Effector CD4-positive, alpha-beta T cell (primary cell): Measurements from ENCODE around the gene NCAN.

ENCODE experiments used
- DNase-seq: peaks from one replicate; pipeline ENCODE4 v3.0.0-alpha.2; 2020

Gene NCAN

DNA sequence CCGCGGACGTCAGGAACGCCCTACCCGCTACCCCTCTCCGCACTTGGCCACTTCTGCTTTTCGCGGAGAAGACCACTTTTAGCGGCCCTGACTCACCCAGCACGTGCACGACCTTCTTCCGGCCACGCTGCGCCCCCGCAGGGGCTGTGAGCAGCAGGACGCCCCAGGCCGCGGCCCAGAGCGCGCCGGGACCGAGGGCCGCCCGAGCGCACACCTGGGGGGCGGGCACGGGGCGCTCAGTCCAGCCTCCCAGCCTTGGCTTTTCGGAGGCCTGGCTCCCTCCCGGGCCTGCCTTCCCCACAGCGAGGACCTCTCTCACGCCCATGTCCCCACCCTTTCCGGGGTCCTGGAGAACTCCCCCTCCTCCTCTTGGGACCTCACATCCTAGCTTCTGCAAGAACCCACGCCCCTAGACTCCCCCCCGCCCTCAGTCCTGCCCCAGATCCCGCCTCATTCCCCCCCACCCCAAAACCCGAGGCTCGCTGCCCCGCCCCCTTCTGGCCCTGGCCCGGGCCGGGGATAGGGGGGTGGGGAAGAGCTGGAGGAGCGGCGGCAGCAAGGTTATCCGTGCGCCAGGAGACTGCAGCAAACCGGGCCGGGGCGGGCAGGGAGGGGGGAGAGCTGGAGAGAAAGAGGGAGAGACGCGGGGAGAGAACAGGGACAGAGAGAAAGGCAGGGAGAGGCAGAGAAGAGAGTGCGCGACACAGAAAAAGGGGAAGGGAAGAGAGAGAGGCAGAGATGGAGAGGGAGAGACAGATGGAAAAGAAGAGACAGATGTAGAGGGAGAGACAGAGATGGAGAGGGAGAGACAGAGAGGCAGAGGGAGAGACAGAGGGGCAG, 49.8 kb downstream of the NCAN start:
- no peak for DNase-seq

DNA sequence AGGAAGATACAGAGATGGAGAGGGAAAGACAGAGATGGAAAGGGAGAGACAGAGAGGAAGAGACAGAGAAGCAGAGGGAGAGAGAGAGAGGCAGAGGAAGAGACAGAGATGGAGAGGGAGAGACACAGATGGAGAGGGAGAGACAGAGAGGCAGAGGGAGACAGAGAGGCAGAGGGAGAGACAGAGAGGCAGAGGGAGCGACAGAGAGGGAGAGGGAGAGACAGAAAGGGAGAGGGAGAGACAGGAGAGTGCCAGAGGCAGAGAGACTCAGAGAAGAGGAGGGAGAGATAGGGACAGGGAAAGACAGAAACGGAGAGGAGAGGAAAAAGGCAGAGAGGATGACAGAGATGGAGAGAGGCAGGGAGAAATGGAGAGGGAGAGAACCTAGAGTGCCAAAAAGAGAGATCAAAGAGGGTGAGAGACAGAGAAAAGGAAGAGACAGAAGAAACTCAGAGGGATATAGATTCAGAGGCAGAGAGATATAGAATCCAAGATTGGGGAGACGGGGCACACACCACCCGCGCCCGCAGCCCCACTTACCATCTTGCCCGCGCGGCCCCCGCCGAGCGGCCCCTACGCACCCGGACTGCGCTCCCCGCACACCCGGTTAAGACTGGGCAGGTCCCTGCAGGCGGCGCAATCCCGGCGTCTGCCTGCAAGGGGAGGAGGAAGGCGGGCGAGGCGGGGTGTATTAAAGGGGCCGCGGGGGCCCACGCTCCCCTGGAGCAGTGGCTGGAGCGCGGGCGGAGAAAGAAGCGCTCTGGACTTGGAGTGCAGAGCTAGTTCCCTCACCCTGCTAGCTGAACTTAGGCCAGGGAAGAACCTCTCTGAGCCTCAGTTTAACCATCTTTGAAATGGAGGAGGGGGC, 50.7 kb downstream of the NCAN start:
- DNase-seq: no peak

DNA sequence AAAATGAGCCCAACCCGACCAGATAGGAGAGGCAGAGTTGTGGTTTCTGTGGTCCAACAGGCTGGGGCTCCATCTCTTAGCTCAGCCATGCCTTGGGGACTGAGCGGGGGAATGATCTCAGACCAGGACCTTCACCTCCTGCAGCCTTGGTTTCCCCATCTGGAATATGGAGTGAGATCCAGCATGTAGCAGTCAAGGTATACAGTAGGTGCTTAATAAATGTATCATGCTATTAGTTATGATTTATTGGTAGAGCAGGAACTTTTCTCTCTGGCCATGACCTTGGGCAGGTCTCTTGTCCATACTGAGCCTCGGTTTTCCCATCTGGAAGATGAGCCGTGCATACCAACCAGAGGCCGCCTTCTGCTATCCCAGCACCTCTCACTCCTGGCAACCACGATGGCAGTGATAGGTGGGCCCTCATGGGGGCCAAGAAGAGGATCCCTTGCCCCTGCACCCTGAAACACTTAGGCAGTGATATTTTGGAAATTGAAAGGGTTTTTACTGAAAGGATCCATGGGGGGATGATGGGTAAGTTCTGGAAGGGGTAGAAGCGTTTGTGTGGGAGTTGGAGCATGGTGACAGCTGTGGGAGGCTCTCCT, 52.2 kb downstream of the NCAN start:
- no peak for DNase-seq

DNA sequence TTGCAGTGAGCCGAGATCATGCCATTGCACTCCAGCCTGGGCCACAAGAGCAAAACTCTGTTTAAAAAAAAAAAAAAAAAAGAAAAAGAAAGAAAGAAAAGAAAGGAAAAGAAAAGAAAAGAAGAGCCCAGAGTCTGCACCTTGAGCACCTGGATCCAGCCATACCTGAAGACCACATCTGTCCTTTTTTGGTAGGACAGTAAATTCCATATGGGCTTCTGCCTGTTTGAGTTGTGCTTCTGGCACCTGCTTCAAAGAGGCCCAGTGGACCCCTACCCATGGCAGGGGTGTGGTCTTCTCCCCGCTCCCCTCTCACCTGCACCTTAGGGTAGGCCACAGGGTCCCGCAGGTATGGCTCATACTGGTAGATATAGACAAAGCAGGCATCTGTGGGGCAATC, 55.5 kb downstream of the NCAN start:
- no peak for DNase-seq

DNA sequence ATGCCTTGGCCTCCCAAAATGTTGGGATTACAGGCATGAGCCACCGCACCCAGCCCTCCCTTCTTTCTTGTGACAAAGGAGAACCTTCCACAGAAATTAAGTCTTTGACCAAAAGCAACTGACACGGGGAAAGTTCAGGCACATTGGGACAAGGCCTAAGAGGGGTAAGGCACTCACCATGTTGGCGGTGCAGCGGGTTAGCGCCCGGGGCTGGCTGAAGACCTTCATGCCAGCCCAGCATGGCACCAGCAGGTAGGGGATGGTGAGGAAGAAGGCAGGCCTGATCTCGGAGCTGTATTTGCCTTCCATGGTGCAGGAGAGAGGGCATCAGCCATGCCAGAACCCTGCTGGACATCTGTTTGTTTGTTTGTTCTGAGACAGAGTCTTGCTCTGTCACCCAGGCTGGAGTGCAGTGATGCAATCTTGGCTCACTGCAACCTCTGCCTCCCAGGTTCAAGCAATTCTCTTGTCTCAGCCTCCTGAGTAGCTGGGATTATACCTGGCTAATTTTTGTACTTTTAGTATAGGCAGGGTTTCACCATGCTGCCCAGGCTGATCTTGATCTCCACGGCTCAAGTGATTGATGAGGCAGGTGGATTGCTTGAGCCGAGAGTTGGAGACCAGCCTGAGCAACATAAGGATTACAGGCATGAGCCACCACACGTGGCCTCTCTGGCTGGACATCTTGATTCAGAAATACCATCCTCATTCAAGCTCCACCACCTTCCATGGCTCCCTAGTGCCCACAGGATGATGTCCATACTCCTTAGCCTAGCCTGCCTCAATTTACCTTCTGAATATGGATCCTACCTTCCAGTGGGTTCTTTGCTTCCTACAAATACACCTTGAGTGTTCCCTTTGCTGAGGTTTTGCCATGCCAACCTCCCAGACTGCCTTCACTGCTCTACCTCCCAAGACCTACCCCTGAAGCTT, 57.0 kb downstream of the NCAN start:
- DNase-seq: no peak

DNA sequence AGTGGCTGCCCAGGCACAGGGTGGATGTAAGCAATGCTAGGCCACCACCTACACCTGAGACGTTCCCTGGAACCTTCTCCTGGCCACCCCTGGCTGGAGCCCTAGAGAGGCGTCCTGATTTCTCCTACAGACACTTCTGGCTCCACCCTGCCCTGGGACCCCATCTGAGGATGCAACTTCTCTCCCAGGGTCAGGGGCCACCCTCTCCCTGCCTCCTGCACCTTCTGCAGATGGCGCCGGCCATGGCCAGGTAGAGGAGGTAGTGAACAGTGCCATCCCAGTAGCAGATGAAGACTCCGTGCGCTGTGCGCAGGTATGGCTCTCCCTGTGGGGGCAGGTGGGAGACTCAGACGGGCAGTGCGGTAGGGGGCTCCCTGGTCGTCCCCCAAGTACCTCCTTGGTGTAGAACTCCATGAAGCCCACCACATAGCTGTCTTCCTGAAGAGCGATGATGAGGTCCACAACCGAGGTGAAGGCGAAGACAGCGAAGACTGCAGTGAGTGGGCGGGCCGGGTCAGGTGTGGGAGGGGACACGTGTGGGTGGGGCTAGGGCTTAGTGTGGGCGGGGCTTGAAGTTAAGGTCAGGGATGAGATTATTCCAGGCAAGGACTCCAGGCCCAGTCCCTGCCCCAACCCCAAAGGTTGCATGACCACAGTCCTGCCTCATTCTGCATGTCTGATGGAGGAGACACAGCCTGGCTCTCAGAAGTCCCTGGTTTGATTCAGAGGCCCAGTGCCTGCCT, 58.4 kb downstream of the NCAN start:
- no peak for DNase-seq

DNA sequence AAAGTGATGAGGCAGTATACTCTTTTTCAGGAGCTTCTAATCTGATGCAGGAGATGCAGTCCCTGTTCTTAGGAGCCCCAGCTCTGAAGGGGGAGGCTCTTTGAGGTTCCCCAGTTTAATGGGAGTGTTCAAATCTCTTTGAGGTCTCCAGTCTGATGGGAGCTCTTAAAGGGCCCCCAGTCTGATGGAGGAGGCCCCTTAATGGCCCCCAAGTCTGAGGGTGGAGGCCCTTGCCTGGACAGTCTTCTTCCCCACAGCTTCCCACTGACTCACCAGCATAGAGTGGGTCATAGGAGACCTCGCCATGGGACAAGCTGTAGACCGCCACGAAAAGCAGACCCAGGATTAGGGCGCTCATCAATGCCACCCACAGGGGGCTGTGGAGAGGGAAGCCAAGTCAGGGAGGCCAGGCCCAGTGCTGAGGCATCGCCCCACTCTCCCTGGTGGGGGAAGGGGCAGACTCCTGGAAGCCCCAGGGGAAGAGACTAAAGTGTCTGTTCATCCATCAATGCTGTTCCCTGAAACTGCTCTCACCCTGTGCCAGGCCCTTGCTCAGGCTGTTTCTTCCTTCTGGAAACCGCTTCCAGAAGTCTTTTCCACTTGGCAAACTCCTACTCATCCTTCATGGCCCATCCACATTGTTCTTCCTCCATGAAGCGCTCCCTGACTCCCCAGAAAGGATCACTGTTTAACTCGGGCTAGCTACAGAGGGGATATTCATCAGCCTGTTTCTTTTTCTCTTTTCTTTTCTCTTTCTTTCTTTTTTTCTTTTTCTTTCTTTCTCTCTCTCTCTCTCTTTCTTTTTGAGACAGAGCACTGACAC, 59.2 kb downstream of the NCAN start:
- no peak for DNase-seq

DNA sequence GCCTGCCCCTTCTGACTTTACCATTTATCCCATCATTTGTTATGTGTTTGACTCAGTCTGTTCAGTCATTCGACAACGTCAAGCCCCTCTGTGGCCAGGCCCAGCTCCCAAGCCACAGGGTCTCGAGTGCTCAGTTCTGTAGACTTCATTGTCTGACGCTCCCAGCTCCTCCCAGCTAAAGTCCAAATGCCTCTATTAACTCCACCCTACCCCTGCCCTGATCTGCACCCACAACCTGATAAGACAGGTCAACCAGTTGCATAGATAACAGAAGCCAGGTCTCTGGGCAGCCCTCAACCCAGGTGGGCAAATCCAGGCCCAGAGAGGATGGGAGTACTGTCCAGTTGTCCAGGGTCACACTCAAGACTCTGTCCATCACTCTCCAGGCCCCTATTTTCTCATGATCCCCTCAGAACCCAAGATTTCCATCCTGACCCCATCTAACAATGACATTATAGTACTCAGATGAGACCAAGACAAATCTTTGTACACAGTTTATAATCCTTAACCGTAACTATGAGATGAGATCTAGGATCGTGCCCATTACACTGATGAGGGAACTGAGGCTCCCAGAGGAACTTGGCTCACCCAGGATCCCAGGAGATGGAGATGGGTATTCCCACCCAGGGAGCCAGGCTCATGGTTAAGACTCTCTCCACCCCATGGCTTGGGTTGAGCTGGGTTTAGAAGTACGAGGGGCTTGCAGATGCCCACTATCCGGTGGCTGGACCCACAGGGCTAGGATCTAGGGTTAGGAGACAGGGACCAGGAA, 60.3 kb downstream of the NCAN start:
- no peak for DNase-seq

DNA sequence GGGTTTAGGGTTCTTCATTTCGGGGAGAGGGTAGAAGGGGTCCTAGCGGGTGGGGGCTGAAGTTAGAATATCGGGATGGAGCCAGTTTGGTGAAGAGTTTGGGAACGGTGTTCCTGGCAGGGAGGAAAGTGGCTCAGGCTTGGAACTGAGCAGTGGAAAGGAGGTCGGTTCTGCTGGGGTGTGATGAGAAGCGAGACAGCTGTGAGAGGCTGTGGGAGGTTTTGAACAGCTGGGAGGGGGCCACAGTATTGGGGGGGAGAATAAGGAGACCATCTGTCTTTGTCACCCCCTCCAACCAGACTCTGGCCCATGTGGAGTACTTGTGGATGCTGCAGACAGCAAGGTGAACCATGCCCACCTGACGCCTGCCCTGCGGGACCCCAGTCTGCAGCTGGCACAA, 62.4 kb downstream of the NCAN start:
- no peak for DNase-seq

DNA sequence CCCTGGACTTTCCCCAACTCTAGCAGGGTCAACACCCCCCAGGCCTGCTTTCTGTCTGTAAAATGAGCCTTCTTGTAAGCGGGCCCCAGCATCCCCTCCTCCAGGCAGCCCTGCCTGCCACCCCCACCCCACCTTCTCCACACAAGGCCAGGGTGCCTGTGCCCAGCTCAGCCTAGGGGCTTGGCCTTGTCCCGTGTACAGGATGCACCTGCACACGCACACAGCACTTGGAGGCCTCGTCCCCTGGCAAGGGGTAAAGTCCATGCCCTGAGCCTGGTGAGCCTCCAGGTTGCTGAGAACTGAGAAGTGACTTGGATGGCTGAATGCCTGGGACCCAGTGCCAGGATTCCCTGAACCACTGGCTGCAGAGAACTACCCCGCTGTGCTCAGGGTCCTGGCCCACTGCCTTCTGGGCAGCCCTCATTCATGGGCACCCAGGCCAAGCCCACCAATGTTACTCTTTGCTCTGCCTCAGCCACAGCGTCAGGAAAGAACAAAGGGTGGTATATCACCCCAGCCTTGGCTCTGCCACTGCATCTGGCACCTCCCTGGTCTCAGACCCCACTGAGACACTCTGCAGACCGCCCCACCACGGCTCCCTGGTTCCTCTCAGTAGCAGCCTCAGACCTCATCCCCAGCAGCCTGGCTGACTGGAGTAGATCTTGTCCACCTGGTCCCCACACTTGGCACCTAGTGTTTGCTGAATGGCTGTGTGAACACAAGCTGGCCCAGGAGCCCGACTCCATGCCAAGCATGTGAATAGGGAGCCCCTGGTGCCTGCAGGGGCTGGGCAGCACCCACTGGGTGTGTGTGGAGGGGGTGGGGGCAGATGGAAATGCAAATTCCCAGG, 63.2 kb downstream of the NCAN start:
- no peak for DNase-seq

DNA sequence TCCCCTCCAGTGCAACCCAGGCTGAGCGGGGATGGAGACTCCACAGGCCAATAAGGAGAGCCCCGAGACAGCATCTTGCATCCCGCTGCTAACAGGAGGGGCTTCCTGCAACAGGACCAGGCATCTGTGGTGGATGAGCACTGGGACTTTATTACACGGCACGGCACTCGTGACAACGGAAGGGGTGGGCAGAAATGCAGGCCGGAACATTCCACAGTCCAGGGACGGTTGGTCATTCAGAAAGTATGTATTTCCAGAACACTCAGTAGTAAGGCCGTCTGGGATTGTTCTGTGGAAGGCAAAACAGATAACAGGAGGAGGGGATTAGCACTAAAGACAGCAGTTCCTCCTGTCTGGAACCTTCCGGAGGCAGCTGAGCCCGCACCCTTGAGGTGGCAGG, 64.6 kb downstream of the NCAN start:
- DNase-seq: no peak

DNA sequence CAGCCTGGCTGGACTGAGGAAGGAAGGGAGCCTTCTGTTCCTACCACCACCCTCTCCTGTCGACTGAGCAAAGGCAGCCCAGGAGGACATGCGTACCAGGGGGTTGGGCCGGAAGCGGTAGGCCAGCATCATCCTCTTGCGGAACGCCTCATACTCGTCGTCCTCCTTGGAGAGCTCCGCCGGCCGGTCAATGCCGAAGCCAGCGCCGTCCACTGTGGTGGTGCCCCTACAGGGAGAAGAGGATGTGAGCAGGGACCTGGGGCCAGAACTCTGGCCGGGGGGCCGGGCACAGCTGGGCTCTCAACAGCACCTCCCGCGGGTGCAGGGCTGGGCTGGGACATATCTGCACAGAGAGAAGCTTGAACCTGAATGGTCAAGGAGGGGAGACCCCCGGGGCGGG, 65.1 kb downstream of the NCAN start:
- no peak for DNase-seq

DNA sequence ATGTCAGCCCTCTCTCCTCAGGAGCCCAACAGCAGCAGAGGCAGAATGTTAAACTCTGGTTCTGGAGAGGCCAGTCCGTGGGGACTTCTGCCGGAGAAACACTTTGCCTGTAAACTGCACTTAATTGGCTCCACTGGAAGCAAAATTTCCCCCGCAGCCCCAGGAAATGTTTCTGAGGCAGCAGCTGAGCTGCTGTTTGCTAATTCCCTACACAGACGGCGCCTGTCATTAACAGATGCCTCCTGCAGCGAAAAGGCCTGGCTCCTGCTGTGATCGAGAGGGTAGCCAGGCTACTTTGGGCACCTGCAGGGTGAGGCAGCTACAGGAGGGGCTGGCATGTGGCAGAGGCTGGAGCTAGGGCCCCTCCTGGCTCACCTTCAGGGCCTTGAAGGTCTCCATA, 66.6 kb downstream of the NCAN start:
- DNase-seq: no peak

DNA sequence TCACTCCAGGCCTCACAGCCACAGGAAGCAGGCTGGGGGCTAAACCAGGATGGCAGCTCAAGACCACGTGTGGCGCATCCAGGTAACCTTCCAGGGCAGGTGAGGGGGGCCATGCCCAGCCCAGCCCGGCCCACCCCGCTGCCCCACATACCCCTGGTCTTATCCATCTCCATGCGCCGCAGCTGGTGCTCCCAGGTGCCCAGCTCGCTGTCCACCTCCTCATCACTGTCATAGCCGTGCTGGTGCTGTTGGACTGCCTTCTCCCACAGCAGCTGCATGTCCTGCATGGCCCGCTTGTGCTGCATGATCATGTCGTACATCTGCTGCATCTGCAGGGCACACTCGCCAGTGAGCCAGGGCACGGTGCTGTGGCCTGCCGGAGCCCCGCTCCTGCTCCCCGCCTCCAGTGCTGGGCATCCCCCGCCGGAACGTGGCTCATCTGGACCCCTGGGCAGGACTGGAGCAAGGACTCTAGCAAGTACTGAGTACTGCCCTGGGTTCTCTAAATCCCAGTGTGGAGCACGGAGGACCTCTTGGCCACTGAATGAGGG, 67.4 kb downstream of the NCAN start:
- DNase-seq: no peak

DNA sequence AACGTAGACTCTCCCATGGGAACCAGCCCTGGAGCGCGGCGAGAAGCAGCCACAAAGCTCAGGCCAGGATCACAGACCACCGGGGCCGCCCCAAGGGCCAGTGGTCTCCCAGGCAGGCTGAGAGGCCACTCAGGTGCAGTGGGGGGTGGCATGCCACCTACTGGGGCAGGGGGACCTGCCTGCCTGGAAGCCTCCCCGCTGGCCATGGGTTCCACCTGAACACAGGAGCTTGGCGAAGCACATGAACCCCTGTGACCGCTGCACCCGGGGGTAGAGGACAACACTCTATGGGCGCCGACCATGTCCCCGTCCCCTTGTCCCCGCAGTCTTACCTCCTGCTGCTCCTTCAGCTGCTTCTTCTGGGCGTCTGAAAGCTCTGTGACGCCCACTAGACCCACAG, 68.1 kb downstream of the NCAN start:
- DNase-seq: no peak

DNA sequence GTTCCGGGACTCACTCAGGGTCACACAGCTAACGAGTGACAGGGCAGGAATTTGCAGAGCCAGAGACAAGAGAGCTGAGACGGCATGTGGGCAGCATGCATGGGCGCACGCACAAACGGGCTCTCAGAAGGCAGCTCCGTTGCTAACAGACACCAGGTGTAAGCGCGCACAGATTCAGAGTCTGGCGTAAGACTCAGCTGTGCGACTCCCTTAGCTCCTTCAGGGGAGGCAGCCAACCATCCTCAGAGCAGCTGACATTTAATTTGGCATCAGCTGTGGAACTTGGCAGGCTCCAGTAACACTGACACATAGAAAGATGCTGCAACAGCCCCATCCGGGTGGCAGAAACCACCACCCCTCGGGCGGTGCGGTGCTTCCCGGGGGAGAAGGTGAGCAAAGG, 68.8 kb downstream of the NCAN start:
- no peak for DNase-seq

DNA sequence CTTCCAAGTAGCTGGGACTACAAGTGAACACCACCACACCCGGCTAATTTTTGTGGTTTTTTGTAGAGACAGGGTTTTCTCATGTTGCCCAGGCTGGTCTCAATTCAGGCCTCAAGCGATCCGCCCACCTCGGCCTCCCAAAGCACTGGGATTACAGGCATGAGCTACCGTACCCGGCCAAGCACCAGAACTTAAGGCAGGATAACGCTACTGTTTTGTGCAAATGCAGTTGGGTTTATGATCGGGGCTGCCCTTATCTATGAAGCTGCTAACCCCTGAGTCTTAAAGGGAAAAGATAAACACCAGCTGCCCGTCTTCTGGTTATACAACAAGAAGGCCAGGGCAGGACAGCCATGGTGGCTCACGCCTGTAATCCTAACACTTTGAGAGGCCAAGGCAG, 73.9 kb downstream of the NCAN start:
- no peak for DNase-seq

DNA sequence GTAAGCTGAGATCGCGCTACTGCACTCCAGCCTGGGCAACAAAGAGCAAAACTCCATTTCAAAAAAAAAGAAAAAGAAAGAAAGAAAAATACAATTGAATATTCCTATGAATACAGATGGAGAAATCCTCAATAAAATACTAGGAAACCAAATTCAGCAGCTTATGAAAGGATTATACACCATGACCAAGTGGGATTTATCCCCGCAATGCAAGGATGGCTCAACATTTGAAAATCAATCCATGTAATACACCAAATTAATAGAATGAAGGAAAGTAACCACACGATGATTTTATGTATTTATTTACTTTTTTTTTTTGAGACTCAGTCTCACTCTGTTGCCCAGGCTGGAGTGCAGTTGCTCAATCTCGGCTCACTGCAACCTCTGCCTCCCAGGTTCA, 80.8 kb downstream of the NCAN start:
- DNase-seq: no peak

DNA sequence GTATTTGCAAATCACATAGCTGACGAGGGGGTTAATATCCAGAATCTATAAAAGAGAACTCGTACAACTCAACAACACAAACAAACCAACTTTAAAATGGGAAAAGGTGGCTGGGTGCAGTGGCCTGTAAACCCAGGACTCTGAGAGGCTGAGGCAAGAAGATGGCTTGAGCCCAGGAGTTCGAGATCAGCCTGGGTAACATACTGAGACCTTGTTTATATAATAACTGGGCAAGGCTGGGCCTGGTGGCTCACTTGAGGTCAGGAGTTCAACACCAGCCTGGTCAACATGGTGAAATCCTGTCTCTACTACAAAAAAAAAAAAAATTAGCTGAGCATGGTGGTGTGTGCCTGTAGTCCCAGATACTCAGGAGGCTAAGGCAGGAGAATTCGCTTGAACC, 83.2 kb downstream of the NCAN start:
- DNase-seq: no peak
